ENCODE results near the gene TSHZ3. TPM values are rescaled to one million over a fixed set of nuclear protein-coding genes. Genes with fewer than 3 reads are reported as not detected.
A peak's percentile ranks its signal among the peaks of the same experiment; 100 is the strongest.

TSHZ3 gene
- total RNA-seq, 1 donor from 2014 or later, result 6.3 TPM

DNA sequence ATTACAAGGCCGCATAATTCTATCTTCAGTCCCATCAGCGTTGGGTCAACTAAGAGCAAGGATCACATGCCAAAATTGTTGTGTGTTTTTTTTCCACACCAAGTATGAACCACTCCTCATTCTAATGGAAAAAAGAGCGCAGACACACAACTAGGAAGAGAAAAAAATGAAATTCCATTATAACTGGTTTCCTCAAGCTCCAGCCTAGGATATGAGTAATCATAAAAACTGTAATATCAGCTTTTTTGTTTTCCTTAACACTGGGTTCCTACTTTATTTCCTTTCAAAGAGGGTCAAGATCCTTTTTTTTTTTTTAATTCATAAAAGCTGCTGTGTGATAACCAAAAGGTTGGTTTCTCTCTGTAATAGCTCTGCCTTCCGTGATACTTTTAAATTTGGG lies 19.4 kb downstream of the TSHZ3 start:
- H3K9me3 ChIP-seq (ENCODE audit: control insufficient read depth in 3 of 3, low read length in 3 of 3), result no peaks in the 10 kb centered on the region
- no peaks in the 10 kb centered on the region for H3K36me3 ChIP-seq (ENCODE audit: control insufficient read depth in 3 of 3, insufficient read depth in 3 of 3, low read length in 3 of 3)
- no peak overlapping the region for H3K9ac ChIP-seq (ENCODE audit: low read depth in 1 of 3, low read length in 3 of 3)
- no peaks in the 10 kb centered on the region for H3K27me3 ChIP-seq (ENCODE audit: control insufficient read depth in 3 of 3, insufficient read depth in 3 of 3, low read length in 3 of 3)
- H3K4me3 ChIP-seq (ENCODE audit: low read length in 3 of 3), result no peak overlapping the region
- peak overlapping the region; percentile 44 for H3K27ac ChIP-seq (ENCODE audit: low read depth, low read length)
- H3K4me1 ChIP-seq (ENCODE audit: control insufficient read depth in 3 of 3, insufficient read depth in 3 of 3, low read length in 3 of 3), result peaks cover 2 to 9% (median 4%) of the 10 kb centered on the region in 3 donors

DNA sequence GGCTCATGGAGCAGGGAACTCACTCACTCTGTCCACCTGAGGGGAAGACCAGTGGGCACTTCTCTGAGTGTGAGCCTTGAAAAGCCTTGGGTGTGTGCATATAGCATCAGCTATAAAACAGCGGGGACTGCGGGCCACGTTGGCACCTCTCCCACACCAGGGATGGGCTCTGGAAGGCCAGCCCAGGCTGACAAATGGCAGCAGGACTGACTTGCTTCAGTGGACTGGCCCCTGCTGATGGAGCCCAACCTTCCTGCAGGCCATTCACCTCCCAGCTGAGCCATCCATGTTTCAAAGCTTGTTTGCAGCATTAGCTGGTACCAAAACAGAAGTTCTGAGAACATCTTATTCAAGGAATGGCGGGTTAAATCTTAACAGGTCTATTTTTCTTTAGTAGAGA lies 21.0 kb downstream of the TSHZ3 start:
- Histone ChIP-seq H3K4me3 (ENCODE audit: low read length in 3 of 3) (no peak overlapping the region), H3K9ac (ENCODE audit: low read depth in 1 of 3, low read length in 3 of 3) (no peak overlapping the region), H3K4me1 (ENCODE audit: control insufficient read depth in 3 of 3, insufficient read depth in 3 of 3, low read length in 3 of 3) (peaks cover 2 to 9% (median 4%) of the 10 kb centered on the region in 3 donors), H3K36me3 (ENCODE audit: control insufficient read depth in 3 of 3, insufficient read depth in 3 of 3, low read length in 3 of 3) (no peaks in the 10 kb centered on the region), H3K27me3 (ENCODE audit: control insufficient read depth in 3 of 3, insufficient read depth in 3 of 3, low read length in 3 of 3) (no peaks in the 10 kb centered on the region), H3K9me3 (ENCODE audit: control insufficient read depth in 3 of 3, low read length in 3 of 3) (no peaks in the 10 kb centered on the region), H3K27ac (ENCODE audit: low read depth, low read length) (no peak overlapping the region)

DNA sequence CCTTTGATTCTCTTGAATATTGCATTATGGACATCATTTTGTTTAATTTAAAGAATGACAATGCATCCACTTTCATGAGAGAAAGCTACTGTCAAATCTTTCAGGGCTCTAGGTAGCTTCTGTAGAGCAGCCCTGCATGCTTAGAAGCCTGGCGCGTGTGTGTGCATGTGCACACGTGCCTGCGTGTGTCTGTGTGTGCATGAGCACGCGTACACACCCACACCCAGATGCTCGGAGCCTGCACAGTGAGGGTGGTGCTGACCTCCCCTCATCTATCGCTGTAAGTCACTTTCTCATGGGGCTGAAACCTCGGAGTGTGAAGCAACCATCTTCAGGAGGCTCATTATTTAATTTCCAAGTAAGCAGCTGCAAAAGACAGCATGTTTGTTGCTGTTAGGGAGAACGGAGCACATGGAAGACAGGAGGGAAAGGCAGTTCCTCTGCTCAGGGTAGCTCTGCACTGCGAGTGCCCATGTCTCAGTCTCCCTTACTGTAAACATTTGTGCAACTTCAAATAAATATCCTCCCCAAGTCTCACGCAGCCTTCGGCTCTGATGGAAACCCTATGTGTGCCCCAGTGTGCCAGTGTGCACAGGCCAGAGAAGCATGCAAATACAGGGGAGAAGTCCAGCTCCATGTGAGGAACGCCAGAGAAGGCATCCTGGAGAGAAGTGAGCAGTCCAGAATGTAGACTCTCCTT lies 22.8 kb downstream of the TSHZ3 start:
- no peaks in the 10 kb centered on the region for H3K27me3 ChIP-seq (ENCODE audit: control insufficient read depth in 3 of 3, insufficient read depth in 3 of 3, low read length in 3 of 3)
- peaks cover 2 to 9% (median 4%) of the 10 kb centered on the region in 3 donors for H3K4me1 ChIP-seq (ENCODE audit: control insufficient read depth in 3 of 3, insufficient read depth in 3 of 3, low read length in 3 of 3)
- H3K36me3 ChIP-seq (ENCODE audit: control insufficient read depth in 3 of 3, insufficient read depth in 3 of 3, low read length in 3 of 3), result no peaks in the 10 kb centered on the region
- no peak overlapping the region for H3K9ac ChIP-seq (ENCODE audit: low read depth in 1 of 3, low read length in 3 of 3)
- no peaks in the 10 kb centered on the region for H3K9me3 ChIP-seq (ENCODE audit: control insufficient read depth in 3 of 3, low read length in 3 of 3)
- no peak overlapping the region for H3K4me3 ChIP-seq (ENCODE audit: low read length in 3 of 3)
- H3K27ac ChIP-seq (ENCODE audit: low read depth, low read length), result no peak overlapping the region

DNA sequence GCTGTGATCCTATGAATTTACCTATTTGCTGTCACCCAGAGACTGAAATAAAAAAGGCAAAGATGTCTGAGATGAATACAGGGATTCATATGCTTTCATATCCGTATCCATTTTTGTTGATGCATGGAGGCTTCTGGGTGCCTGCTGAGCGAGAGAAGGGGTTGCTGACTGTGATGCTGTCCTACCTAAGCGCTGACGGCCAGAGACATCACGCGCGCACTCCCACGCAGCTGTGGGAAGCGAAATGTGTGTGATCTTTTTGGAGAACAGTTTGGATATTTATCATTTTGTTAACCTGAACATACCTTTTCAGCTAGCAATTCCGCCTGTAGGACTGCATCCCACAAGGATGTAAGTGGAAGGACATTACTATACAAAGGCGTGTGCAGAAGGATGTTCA lies 23.9 kb downstream of the TSHZ3 start:
- Histone ChIP-seq H3K4me3 (ENCODE audit: low read length in 3 of 3) (no peak overlapping the region), H3K27ac (ENCODE audit: low read depth, low read length) (no peak overlapping the region), H3K9me3 (ENCODE audit: control insufficient read depth in 3 of 3, low read length in 3 of 3) (no peaks in the 10 kb centered on the region), H3K4me1 (ENCODE audit: control insufficient read depth in 3 of 3, insufficient read depth in 3 of 3, low read length in 3 of 3) (peaks cover 1 to 6% (median 2%) of the 10 kb centered on the region in 3 donors), H3K27me3 (ENCODE audit: control insufficient read depth in 3 of 3, insufficient read depth in 3 of 3, low read length in 3 of 3) (no peaks in the 10 kb centered on the region), H3K36me3 (ENCODE audit: control insufficient read depth in 3 of 3, insufficient read depth in 3 of 3, low read length in 3 of 3) (no peaks in the 10 kb centered on the region), H3K9ac (ENCODE audit: low read depth in 1 of 3, low read length in 3 of 3) (no peak overlapping the region)

DNA sequence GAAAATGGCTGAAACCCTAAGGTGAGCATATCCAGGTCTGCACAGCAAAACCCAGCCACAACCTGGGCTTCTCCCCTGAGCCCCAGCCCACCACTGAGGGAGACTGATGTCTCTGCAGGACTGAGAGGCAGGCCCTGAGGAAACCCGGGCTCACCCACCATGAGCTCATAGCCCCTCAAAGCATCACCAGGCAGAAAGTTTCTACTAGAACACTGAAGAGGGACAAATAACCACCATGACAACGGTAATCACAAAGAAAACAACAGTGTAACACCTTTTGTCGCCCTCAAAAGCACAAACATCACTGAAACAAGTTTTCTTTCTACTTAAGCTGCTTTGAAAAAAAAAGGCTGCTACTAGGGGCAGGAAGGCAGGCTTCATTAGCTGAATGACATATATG lies 29.8 kb downstream of the TSHZ3 start:
- H3K27me3 ChIP-seq (ENCODE audit: control insufficient read depth in 3 of 3, insufficient read depth in 3 of 3, low read length in 3 of 3), result peaks cover 4 to 11% (median 5%) of the 10 kb centered on the region in 3 donors
- H3K4me1 ChIP-seq (ENCODE audit: control insufficient read depth in 3 of 3, insufficient read depth in 3 of 3, low read length in 3 of 3), result peaks cover 5 to 19% (median 6%) of the 10 kb centered on the region in 3 donors
- no peak overlapping the region for H3K4me3 ChIP-seq (ENCODE audit: low read length in 3 of 3)
- H3K9me3 ChIP-seq (ENCODE audit: control insufficient read depth in 3 of 3, low read length in 3 of 3), result no peaks in the 10 kb centered on the region
- H3K9ac ChIP-seq (ENCODE audit: low read depth in 1 of 3, low read length in 3 of 3), result no peak overlapping the region
- no peaks in the 10 kb centered on the region for H3K36me3 ChIP-seq (ENCODE audit: control insufficient read depth in 3 of 3, insufficient read depth in 3 of 3, low read length in 3 of 3)
- no peak overlapping the region for H3K27ac ChIP-seq (ENCODE audit: low read depth, low read length)

DNA sequence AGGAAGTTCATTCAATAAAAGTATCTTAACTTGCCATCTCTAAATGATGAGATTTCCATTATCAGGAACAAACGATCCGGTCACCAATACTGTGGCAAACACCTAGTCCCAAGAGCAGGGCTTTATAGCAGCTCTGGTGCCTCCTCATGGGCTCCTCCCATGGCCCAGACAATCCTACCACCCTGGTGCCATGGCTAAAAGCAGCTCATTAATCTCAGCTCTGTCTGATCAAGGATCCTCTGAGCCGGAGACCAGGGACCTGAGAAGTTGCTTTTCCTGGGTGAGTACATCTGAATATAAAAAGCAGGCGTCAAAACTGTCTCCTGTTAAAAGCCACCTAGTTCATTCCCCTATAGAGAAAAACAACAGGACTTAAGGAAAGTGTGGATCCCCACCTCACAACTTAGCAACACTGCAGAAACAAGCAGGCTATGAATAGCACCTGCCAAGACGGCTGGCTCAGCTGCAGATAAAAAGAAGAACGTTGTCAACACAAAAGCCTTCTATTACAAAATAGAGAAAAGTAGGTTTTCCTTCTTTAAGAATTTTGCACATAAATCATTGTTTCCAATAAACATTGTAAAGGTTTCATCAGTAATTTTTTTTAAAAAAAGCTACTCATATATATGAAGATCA lies 30.3 kb downstream of the TSHZ3 start:
- H3K9me3 ChIP-seq (ENCODE audit: control insufficient read depth in 3 of 3, low read length in 3 of 3), result no peaks in the 10 kb centered on the region
- H3K4me3 ChIP-seq (ENCODE audit: low read length in 3 of 3), result no peak overlapping the region
- no peaks in the 10 kb centered on the region for H3K36me3 ChIP-seq (ENCODE audit: control insufficient read depth in 3 of 3, insufficient read depth in 3 of 3, low read length in 3 of 3)
- peaks cover 5 to 19% (median 6%) of the 10 kb centered on the region in 3 donors for H3K4me1 ChIP-seq (ENCODE audit: control insufficient read depth in 3 of 3, insufficient read depth in 3 of 3, low read length in 3 of 3)
- H3K27me3 ChIP-seq (ENCODE audit: control insufficient read depth in 3 of 3, insufficient read depth in 3 of 3, low read length in 3 of 3), result peaks cover 4 to 15% (median 5%) of the 10 kb centered on the region in 3 donors
- H3K9ac ChIP-seq (ENCODE audit: low read depth in 1 of 3, low read length in 3 of 3), result no peak overlapping the region
- no peak overlapping the region for H3K27ac ChIP-seq (ENCODE audit: low read depth, low read length)

DNA sequence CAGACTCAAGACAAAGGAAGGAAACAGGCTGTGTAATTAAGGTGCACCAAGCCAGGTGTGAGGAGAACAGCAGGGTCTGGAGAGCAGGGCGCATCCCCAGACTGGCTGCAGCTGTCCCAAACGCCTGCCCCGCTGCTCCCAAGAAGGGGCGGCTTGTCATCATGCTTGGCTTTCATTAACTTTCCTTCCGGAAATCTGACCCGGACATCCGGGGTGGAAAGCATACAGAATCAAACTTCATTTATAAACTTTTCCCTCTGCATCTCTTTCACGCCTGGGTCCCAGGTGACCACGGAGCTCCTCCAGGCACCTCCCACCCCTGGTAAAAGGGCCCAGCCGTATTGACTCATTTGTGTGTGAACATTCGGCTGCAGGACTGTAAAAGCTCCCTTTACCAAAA lies 31.7 kb downstream of the TSHZ3 start:
- Histone ChIP-seq H3K4me1 (ENCODE audit: control insufficient read depth in 3 of 3, insufficient read depth in 3 of 3, low read length in 3 of 3) (peaks cover 5 to 19% (median 6%) of the 10 kb centered on the region in 3 donors), H3K27me3 (ENCODE audit: control insufficient read depth in 3 of 3, insufficient read depth in 3 of 3, low read length in 3 of 3) (peaks cover 4 to 15% (median 10%) of the 10 kb centered on the region in 3 donors), H3K9ac (ENCODE audit: low read depth in 1 of 3, low read length in 3 of 3) (no peak overlapping the region), H3K36me3 (ENCODE audit: control insufficient read depth in 3 of 3, insufficient read depth in 3 of 3, low read length in 3 of 3) (no peaks in the 10 kb centered on the region), H3K9me3 (ENCODE audit: control insufficient read depth in 3 of 3, low read length in 3 of 3) (no peaks in the 10 kb centered on the region), H3K4me3 (ENCODE audit: low read length in 3 of 3) (no peak overlapping the region), H3K27ac (ENCODE audit: low read depth, low read length) (peak overlapping the region; percentile 36)

DNA sequence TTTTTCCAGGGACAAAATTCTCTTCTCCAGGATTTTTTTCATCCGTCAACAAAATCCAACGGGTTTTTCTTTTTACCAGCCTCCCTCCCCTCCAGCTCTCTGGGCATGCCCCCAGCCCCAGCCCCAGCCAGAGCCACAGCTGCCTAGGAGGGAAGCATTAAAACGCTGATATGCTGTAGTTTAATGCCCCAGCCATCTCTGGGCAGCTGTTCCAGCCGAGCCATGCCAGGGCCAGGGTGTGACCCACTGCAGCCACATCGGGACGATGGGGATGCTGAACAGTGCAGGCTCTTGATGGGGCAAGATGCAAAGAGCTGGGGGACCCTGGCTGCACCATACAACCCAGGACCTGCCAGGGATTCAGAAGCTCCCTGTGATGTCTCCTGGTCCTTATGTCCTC lies 32.1 kb downstream of the TSHZ3 start:
- H3K4me1 ChIP-seq (ENCODE audit: control insufficient read depth in 3 of 3, insufficient read depth in 3 of 3, low read length in 3 of 3), result peaks cover 5 to 19% (median 6%) of the 10 kb centered on the region in 3 donors
- H3K9me3 ChIP-seq (ENCODE audit: control insufficient read depth in 3 of 3, low read length in 3 of 3), result no peaks in the 10 kb centered on the region

DNA sequence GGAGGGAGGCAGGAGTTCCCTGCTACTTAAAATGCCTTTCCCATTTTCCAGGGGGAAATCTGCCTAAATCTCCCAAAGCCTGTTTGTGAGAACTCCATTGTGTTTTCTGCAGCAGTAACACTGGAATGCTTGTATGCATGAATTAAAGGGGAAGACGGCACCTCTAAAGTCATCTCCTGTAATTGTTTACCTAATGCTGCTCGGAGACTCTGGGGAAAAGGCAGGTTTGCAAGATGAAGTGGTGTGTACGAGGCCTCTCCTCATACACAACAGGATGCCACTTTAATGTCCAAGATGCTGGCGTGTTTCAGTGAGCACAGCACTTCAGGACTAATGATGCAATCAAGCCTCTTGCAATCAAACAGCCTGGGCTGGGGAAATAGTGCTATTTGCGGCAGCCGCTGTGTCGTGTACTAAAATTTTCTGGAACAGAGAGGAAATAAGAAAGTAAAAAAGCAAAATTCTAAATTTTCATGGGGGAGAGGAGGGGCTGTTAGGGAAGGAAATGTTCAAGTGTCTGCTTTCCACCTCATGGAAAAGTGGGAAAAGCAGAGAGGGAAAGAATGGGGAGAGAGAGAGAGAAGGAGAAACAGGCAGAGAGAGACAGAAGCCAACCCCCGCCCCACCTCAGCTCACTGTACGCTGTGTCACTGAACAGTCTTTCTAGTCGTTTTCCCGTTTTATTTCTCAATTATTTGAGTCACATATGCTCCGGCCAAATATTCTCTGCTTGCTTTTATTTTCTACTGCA lies 32.9 kb downstream of the TSHZ3 start:
- Histone ChIP-seq H3K4me1 (ENCODE audit: control insufficient read depth in 3 of 3, insufficient read depth in 3 of 3, low read length in 3 of 3) (peaks cover 5 to 19% (median 6%) of the 10 kb centered on the region in 3 donors), H3K9ac (ENCODE audit: low read depth in 1 of 3, low read length in 3 of 3) (no peak overlapping the region), H3K4me3 (ENCODE audit: low read length in 3 of 3) (no peak overlapping the region)

More for the DNA sequence above, 32.1 kb downstream of the TSHZ3 start:
- Histone ChIP-seq H3K9ac (ENCODE audit: low read depth in 1 of 3, low read length in 3 of 3) (no peak overlapping the region), H3K4me3 (ENCODE audit: low read length in 3 of 3) (no peak overlapping the region), H3K36me3 (ENCODE audit: control insufficient read depth in 3 of 3, insufficient read depth in 3 of 3, low read length in 3 of 3) (no peaks in the 10 kb centered on the region), H3K27me3 (ENCODE audit: control insufficient read depth in 3 of 3, insufficient read depth in 3 of 3, low read length in 3 of 3) (peaks cover 4 to 15% (median 10%) of the 10 kb centered on the region in 3 donors), H3K27ac (ENCODE audit: low read depth, low read length) (peak overlapping the region; percentile 36)

DNA sequence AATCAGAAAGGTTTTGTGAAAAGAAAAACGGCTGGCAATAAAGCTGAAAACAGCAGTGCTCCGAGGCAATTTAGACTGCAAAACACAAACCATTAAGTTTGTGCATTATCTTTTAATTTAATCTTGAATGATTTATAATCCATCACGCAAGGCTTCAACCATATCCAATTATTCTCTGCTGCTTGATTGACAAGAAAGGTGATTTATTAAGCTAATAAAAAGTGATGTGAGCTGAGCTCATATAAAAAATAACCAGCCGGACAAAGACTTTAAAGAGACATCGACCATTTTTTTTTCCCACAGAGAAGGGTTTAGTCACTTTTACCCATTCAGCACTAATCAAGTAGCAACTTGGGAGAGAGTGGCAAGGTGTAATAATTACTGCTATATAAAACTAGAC lies 33.6 kb downstream of the TSHZ3 start:
- no peak overlapping the region for H3K27ac ChIP-seq (ENCODE audit: low read depth, low read length)
- peaks cover 4 to 15% (median 10%) of the 10 kb centered on the region in 3 donors for H3K27me3 ChIP-seq (ENCODE audit: control insufficient read depth in 3 of 3, insufficient read depth in 3 of 3, low read length in 3 of 3)
- H3K4me3 ChIP-seq (ENCODE audit: low read length in 3 of 3), result no peak overlapping the region
- no peak overlapping the region for H3K9ac ChIP-seq (ENCODE audit: low read depth in 1 of 3, low read length in 3 of 3)
- peaks cover 5 to 19% (median 6%) of the 10 kb centered on the region in 3 donors for H3K4me1 ChIP-seq (ENCODE audit: control insufficient read depth in 3 of 3, insufficient read depth in 3 of 3, low read length in 3 of 3)
- H3K9me3 ChIP-seq (ENCODE audit: control insufficient read depth in 3 of 3, low read length in 3 of 3), result no peaks in the 10 kb centered on the region
- no peaks in the 10 kb centered on the region for H3K36me3 ChIP-seq (ENCODE audit: control insufficient read depth in 3 of 3, insufficient read depth in 3 of 3, low read length in 3 of 3)

More for the DNA sequence above, 32.9 kb downstream of the TSHZ3 start:
- H3K27me3 ChIP-seq (ENCODE audit: control insufficient read depth in 3 of 3, insufficient read depth in 3 of 3, low read length in 3 of 3), result peaks cover 4 to 15% (median 10%) of the 10 kb centered on the region in 3 donors
- H3K9me3 ChIP-seq (ENCODE audit: control insufficient read depth in 3 of 3, low read length in 3 of 3), result no peaks in the 10 kb centered on the region
- no peaks in the 10 kb centered on the region for H3K36me3 ChIP-seq (ENCODE audit: control insufficient read depth in 3 of 3, insufficient read depth in 3 of 3, low read length in 3 of 3)
- H3K27ac ChIP-seq (ENCODE audit: low read depth, low read length), result peak overlapping the region; percentile 36
